ENCODE measurements around the gene MRI1.

MRI1 gene

DNA sequence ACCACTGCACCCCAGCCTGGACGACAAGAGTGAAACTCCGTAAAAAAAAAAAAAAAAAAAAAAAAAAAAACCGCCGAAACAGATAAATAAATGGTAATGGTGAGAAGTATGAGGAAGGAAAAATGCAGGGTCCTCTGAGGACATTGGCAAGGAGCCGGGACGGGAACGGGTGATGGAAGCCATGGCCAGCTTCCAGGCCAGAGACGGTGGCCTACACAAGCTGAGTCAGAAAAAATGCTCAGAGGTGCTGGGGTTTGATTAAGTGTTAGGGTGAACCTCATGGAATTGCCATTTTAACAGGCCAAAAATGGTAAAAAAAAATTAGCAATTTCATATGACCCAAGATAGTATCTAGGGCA, 30.1 kb downstream of the MRI1 start:
- DNase-seq, result peak; percentile 26
- Histone ChIP-seq H3K9me3 (no peaks in the 10 kb centered on the region), H3K27me3 (no peaks in the 10 kb centered on the region), H3K4me1 (no peaks in the 10 kb centered on the region), H3K4me3 (ENCODE audit: low read depth, low read length) (peak overlapping the region; percentile 84), H3K36me3 (no peaks in the 10 kb centered on the region)
- TF ChIP-seq, protein P1, sequence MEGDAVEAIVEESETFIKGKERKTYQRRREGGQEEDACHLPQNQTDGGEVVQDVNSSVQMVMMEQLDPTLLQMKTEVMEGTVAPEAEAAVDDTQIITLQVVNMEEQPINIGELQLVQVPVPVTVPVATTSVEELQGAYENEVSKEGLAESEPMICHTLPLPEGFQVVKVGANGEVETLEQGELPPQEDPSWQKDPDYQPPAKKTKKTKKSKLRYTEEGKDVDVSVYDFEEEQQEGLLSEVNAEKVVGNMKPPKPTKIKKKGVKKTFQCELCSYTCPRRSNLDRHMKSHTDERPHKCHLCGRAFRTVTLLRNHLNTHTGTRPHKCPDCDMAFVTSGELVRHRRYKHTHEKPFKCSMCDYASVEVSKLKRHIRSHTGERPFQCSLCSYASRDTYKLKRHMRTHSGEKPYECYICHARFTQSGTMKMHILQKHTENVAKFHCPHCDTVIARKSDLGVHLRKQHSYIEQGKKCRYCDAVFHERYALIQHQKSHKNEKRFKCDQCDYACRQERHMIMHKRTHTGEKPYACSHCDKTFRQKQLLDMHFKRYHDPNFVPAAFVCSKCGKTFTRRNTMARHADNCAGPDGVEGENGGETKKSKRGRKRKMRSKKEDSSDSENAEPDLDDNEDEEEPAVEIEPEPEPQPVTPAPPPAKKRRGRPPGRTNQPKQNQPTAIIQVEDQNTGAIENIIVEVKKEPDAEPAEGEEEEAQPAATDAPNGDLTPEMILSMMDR (IDR thresholded peaks at IDR 0.05; ENCODE audit: low read depth, low read length), result no peak

DNA sequence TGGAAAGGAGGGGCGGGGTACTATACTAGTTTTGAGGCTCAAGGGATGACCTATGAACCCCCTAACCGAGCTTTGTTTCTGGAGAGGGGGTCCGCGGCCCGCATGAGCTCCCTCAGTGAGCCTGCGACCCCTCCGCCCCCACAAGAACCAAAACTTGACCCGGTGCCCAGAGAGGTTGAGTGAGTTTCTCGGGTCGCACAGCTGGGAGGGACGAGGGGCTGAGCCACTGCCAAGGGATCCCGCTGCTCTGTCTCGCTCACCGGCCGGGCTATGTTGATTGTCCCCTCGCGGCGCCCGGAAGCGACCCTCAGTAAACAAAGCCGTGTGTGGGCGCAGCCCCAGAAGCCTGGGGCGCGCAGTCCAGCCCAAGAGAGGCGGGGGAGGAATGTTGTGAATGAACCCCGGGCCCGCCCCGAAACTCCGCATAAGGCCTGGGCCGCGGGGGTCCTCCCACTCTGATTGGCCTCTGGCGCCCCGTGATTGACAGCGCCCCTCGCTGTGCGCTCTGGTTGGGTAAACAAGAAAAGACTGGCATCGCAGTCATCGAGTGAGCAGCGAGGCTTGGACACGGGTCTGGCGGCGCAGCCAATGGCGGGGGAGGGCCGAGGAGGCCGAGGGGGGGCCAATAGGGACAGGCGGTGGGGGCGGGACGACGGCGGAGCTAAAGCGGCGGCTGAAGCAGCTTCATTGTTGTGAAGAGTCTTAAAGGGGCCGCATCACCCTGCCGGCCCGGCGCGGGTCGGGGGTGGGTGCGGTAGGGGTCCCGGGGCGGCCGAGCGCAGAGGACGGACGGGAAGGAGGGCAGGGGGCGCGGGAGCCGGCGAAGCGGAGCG, 30.7 kb downstream of the MRI1 start, which contains the start of gene ZSWIM4:
Gene ZSWIM4, plus strand, starts transcription at position 687 of the 833 bp plus-strand sequence. CDS start 206 bp downstream, outside the sequence.
- H3K9me3 ChIP-seq, result no peaks in the 10 kb centered on the region
- peak; percentile 99 for DNase-seq
- no peaks in the 10 kb centered on the region for H3K36me3 ChIP-seq
- H3K27me3 ChIP-seq, result no peaks in the 10 kb centered on the region
- no peaks in the 10 kb centered on the region for H3K4me1 ChIP-seq
- peak within 1 kb of the TSS; percentile 84 for H3K4me3 ChIP-seq (ENCODE audit: low read depth, low read length)
- TF ChIP-seq, protein P1 (IDR thresholded peaks at IDR 0.05; ENCODE audit: low read depth, low read length), result no peak

DNA sequence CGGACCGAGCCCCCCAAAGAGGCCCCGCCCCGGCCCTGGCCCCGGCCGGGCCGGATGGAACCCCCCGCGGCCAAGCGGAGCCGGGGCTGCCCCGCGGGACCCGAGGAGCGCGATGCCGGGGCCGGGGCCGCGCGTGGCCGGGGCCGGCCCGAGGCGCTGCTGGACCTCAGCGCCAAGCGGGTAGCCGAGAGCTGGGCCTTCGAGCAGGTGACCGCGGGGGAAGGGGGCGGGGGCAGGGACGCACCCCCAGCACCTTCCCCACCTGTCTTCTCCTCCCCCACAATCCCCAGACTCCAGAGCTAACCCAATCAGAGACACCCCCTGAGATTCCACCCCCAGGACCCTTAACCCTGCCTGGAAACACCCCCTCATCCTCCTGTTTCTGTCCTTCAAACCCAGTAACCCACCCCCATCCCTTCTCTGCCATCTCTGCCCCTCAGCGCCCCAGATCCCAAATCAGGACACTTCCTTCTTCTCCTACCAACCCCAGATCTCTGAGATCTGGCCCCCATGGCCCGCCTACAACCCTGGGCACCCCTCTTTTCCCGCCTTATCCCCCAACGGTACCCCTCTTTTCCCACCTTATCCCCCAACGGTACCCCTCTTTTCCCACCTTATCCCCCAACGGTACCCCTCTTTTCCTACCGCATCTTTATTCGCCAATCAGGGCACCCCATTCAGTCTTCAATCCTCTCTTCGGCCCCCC, 31.4 kb downstream of the MRI1 start:
- H3K9me3 ChIP-seq, result no peaks in the 10 kb centered on the region
- TF ChIP-seq, protein P1 (IDR thresholded peaks at IDR 0.05; ENCODE audit: low read depth, low read length), result no peak
- no peaks in the 10 kb centered on the region for H3K4me1 ChIP-seq
- no peaks in the 10 kb centered on the region for H3K36me3 ChIP-seq
- peak overlapping the region; percentile 72 for H3K4me3 ChIP-seq (ENCODE audit: low read depth, low read length)
- DNase-seq, result no peak
- H3K27me3 ChIP-seq, result no peaks in the 10 kb centered on the region

DNA sequence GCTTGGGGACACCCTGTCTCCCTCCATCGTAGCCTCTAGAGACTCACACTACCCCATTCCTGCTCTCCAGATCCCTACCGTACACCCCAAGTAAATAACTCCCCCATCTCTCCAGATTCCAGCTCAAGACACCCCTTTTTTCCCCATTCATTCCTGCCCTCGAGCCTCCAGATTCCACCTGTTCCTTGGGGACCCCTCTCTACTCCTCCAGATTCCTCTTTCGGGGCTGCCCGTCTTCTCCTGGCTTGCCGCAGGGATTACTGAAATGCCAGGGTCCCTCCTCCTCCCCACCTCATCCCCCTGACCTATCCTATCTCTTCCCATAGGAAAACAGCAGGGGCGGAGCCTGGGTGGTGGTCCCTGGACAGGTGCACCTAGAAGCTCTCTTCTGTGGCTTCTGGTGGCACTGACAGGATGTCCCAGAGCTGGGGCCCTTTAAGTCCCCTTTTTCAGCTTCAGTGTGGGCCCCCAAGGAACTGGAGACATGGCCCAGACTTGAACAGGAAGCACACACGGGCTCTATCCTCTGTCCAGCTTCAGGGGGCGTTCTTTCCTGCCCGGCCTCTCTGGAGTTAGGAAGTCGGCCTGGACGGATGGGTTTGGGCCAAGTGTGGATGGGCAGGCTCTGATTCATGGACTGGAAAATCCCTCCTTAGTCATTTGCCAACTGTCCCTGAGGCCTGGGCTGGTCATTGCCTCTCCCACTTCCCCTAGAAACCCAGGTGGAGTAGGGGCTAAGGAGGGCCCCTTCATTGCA, 32.2 kb downstream of the MRI1 start:
- Histone ChIP-seq H3K4me1 (no peaks in the 10 kb centered on the region), H3K4me3 (ENCODE audit: low read depth, low read length) (peak overlapping the region; percentile 72), H3K27me3 (no peaks in the 10 kb centered on the region), H3K36me3 (no peaks in the 10 kb centered on the region), H3K9me3 (no peaks in the 10 kb centered on the region)
- TF ChIP-seq, protein P1 (IDR thresholded peaks at IDR 0.05; ENCODE audit: low read depth, low read length), result no peak
- no peak for DNase-seq

DNA sequence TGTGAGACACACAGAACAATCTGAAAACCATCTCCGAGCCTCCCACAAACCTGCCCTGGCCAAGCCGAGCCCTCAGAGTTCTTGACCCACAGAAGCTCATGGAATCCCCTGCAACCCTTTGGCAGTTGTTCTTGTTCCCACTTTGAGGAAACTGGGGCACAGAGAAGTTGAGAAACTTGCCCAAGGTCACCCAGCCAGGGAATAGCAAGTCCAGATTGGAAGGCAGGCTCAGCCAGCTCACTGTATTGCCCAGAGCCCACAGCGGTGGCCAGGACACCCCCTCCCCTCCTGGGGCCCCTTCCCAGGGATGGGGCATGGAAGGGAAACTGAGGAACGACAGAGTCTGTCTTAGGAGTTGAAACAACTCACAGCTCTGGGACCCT, 32.7 kb downstream of the MRI1 start:
- H3K4me1 ChIP-seq, result no peaks in the 10 kb centered on the region
- TF ChIP-seq, protein P1 (IDR thresholded peaks at IDR 0.05; ENCODE audit: low read depth, low read length), result no peak
- no peak overlapping the region for H3K4me3 ChIP-seq (ENCODE audit: low read depth, low read length)
- DNase-seq, result no peak
- H3K9me3 ChIP-seq, result no peaks in the 10 kb centered on the region
- H3K27me3 ChIP-seq, result no peaks in the 10 kb centered on the region
- H3K36me3 ChIP-seq, result no peaks in the 10 kb centered on the region

Measured in BE2C (cell line).